Measurements from ENCODE around the gene RAB17. TPM values are rescaled to one million over a fixed set of nuclear protein-coding genes. Genes with fewer than 3 reads are reported as not detected.

RAB17 gene
- total and polyA plus RNA-seq, 10 of the 15 experiments (the other 5 are each of a cell fraction or from before 2014, with no cell fraction given), result 0.07 to 1.4 (median 0.28) TPM; not detected in 3

DNA sequence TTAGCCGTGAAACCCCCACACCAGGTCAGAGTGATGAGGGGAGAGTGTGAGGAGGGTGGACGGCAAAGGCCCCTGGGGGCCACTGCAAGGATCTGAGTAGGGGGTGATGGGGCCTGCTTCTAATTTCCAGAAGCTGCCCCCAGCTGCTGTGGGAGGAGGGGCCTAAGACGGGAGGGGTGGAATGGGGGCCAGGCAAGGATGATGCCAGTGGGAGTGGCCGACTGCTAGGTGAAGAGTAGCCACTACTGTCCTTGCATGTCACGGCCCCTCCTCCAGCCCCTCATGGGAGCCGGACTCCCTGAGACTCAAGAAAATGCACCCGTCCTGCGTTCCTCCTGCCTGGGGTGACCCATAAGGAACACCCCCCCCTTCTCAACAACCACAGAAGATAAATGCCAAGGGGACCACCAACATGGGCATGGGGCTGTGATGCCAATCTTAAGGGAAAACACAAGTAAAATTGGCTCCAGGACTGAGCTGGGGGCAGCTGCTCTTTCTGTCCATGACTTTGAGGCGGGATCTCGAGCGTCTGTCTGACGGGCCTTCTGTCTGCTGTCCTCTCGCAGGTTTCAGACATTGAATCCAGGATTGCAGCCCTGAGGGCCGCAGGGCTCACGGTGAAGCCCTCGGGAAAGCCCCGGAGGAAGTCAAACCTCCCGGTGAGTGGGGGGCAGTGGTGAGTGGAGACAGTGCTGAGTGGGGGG lies 48.4 kb downstream of the RAB17 start:
- Histone ChIP-seq H3K27ac (ENCODE audit: control insufficient read depth, insufficient read depth) (no peak overlapping the region), H2AFZ (ENCODE audit: control insufficient read depth, low read depth, low read length) (no peak overlapping the region), H3K9ac (ENCODE audit: control insufficient read depth, insufficient read depth, low read length) (no peak overlapping the region), H3K27me3 (replicated peaks in 1 of 2; ENCODE audit: control insufficient read depth in 2 of 2, insufficient read depth in 2 of 2, low read length in 1 of 2) (peaks cover 0 to 3% of the 10 kb centered on the region in 2 experiments; a peak in 2 of 4 replicates), H4K20me1 (ENCODE audit: control insufficient read depth, insufficient read depth) (no peaks in the 10 kb centered on the region), H3K79me2 (ENCODE audit: control insufficient read depth, insufficient read depth, low read length) (no peaks in the 10 kb centered on the region), H3K4me3 (no peak overlapping the region), H3K4me2 (ENCODE audit: control insufficient read depth, insufficient read depth) (no peak overlapping the region), H3K36me3 (ENCODE audit: control insufficient read depth in 2 of 2, insufficient read depth in 2 of 2, low read length in 1 of 2) (no peaks in the 10 kb centered on the region), H3K4me1 (ENCODE audit: control insufficient read depth, insufficient read depth, low read length) (peaks cover 6% of the 10 kb centered on the region; the same call in 1 of the 2 replicates), H3K9me3 (replicated peaks; ENCODE audit: control insufficient read depth, insufficient read depth, low read length) (no peaks in the 10 kb centered on the region)
- in situ Hi-C loops (cut with MboI), result no loop called here
- SMC1A ChIA-PET (ENCODE audit: uncharacterized antibody, unreplicated experiment), result interaction anchor here (1.1 to 3.5 kb wide), 4 partner anchors 9 to 30 kb away, joined by 5 to 16 read pairs (median 10); no protein-coding TSS in a partner anchor
- intact Hi-C loops (cut with micrococcal nuclease; ENCODE audit: unreplicated experiment), result no loop called here
- POLR2A ChIA-PET, result interaction anchor here (1.4 to 2.5 kb wide), 2 partner anchors 9 to 14 kb away, joined by 4 to 11 read pairs; no protein-coding TSS in a partner anchor
- 52% methylated on average over 18 of the region's 18 CpGs for WGBS (ENCODE audit: insufficient coverage, insufficient replicate concordance, low lambda C conversion rate, missing lambda C conversion rate)
- BruUV-seq (replicated peaks), result no TSS peak
- RAD21 ChIA-PET (ENCODE audit: unreplicated experiment), result interaction anchor here (0.7 to 2.8 kb wide), 4 partner anchors 12 to 30 kb away, joined by 3 to 13 read pairs (median 8); no protein-coding TSS in a partner anchor
- FAIRE-seq, result no peak
- CTCF ChIA-PET, result interaction anchor here (0.8 to 2.8 kb wide), 3 partner anchors 11 to 29 kb away, joined by 3 to 18 read pairs (median 5); no protein-coding TSS in a partner anchor
- DNase-seq (ENCODE audit: low read depth, low spot score), result no peak
- ATAC-seq, result no peak
- TF ChIP-seq, protein P1, sequence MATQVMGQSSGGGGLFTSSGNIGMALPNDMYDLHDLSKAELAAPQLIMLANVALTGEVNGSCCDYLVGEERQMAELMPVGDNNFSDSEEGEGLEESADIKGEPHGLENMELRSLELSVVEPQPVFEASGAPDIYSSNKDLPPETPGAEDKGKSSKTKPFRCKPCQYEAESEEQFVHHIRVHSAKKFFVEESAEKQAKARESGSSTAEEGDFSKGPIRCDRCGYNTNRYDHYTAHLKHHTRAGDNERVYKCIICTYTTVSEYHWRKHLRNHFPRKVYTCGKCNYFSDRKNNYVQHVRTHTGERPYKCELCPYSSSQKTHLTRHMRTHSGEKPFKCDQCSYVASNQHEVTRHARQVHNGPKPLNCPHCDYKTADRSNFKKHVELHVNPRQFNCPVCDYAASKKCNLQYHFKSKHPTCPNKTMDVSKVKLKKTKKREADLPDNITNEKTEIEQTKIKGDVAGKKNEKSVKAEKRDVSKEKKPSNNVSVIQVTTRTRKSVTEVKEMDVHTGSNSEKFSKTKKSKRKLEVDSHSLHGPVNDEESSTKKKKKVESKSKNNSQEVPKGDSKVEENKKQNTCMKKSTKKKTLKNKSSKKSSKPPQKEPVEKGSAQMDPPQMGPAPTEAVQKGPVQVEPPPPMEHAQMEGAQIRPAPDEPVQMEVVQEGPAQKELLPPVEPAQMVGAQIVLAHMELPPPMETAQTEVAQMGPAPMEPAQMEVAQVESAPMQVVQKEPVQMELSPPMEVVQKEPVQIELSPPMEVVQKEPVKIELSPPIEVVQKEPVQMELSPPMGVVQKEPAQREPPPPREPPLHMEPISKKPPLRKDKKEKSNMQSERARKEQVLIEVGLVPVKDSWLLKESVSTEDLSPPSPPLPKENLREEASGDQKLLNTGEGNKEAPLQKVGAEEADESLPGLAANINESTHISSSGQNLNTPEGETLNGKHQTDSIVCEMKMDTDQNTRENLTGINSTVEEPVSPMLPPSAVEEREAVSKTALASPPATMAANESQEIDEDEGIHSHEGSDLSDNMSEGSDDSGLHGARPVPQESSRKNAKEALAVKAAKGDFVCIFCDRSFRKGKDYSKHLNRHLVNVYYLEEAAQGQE (IDR thresholded peaks at IDR 0.05; ENCODE audit: low read depth, low read length), result no peak
- TF ChIP-seq, protein P2, sequence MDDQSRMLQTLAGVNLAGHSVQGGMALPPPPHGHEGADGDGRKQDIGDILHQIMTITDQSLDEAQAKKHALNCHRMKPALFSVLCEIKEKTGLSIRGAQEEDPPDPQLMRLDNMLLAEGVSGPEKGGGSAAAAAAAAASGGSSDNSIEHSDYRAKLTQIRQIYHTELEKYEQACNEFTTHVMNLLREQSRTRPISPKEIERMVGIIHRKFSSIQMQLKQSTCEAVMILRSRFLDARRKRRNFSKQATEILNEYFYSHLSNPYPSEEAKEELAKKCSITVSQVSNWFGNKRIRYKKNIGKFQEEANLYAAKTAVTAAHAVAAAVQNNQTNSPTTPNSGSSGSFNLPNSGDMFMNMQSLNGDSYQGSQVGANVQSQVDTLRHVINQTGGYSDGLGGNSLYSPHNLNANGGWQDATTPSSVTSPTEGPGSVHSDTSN (IDR thresholded peaks at IDR 0.05; ENCODE audit: insufficient replicate concordance, low read depth, low read length), result no peak
- TF ChIP-seq MTA3 (IDR thresholded peaks at IDR 0.05; ENCODE audit: borderline replicate concordance, low read length) (no peak), HCFC1 (IDR thresholded peaks at IDR 0.05; ENCODE audit: low read length) (no peak)
- TF ChIP-seq, protein P3, sequence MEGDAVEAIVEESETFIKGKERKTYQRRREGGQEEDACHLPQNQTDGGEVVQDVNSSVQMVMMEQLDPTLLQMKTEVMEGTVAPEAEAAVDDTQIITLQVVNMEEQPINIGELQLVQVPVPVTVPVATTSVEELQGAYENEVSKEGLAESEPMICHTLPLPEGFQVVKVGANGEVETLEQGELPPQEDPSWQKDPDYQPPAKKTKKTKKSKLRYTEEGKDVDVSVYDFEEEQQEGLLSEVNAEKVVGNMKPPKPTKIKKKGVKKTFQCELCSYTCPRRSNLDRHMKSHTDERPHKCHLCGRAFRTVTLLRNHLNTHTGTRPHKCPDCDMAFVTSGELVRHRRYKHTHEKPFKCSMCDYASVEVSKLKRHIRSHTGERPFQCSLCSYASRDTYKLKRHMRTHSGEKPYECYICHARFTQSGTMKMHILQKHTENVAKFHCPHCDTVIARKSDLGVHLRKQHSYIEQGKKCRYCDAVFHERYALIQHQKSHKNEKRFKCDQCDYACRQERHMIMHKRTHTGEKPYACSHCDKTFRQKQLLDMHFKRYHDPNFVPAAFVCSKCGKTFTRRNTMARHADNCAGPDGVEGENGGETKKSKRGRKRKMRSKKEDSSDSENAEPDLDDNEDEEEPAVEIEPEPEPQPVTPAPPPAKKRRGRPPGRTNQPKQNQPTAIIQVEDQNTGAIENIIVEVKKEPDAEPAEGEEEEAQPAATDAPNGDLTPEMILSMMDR (IDR thresholded peaks at IDR 0.05 in 2 of 3, conservative IDR thresholded peaks at IDR 0.05 in 1 of 3; ENCODE audit: control insufficient read depth in 2 of 3, extremely low read depth in 1 of 3, insufficient read depth in 1 of 3, low read depth in 3 of 3, low read length in 3 of 3), result no peak
- TF ChIP-seq, protein P4, sequence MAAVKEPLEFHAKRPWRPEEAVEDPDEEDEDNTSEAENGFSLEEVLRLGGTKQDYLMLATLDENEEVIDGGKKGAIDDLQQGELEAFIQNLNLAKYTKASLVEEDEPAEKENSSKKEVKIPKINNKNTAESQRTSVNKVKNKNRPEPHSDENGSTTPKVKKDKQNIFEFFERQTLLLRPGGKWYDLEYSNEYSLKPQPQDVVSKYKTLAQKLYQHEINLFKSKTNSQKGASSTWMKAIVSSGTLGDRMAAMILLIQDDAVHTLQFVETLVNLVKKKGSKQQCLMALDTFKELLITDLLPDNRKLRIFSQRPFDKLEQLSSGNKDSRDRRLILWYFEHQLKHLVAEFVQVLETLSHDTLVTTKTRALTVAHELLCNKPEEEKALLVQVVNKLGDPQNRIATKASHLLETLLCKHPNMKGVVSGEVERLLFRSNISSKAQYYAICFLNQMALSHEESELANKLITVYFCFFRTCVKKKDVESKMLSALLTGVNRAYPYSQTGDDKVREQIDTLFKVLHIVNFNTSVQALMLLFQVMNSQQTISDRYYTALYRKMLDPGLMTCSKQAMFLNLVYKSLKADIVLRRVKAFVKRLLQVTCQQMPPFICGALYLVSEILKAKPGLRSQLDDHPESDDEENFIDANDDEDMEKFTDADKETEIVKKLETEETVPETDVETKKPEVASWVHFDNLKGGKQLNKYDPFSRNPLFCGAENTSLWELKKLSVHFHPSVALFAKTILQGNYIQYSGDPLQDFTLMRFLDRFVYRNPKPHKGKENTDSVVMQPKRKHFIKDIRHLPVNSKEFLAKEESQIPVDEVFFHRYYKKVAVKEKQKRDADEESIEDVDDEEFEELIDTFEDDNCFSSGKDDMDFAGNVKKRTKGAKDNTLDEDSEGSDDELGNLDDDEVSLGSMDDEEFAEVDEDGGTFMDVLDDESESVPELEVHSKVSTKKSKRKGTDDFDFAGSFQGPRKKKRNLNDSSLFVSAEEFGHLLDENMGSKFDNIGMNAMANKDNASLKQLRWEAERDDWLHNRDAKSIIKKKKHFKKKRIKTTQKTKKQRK (IDR thresholded peaks at IDR 0.05; ENCODE audit: low read depth, low read length), result no peak

Measured in GM12878 (cell line).